Choroid plexus epithelial cell (primary cell): ENCODE data around the gene NUDT4.
"Not testable (repeated sequence)": the region's sequence is repeated elsewhere in the genome, so short reads cannot be mapped to it uniquely, and the experiment has no call there.

ENCODE experiments used
- DNase-seq: peaks from one replicate; pipeline ENCODE4 v3.0.0-alpha.2; 2010; ENCODE audit warnings: low read depth
- H3K4me3 ChIP-seq: 2 replicates; pipeline ENCODE4 v1.5.1; 2011; ENCODE audit warnings: low read depth, mild to moderate bottlenecking, control low read depth, low read length, moderate library complexity
- CTCF ChIP-seq: conservative IDR thresholded peaks from 2 replicates; pipeline ENCODE4 v1.5.1; 2011; ENCODE audit warnings: low read depth, mild to moderate bottlenecking, control low read depth, inconsistent platforms, low read length, moderate library complexity

The NUDT4 gene

GRCh38 chr12:93378998-93379325 is 1.2 kb downstream of the NUDT4 start:
- TF ChIP-seq CTCF: no peak
- H3K4me3 ChIP-seq: peak overlapping the region; percentile 73
- no peak for DNase-seq

- no peak for DNase-seq
- H3K4me3 ChIP-seq: peak overlapping the region; percentile 73
- TF ChIP-seq CTCF: no peak
Measured at GRCh38 chr12:93379326-93379980, 1.7 kb downstream of the NUDT4 start.

GRCh38 chr12:93379981-93380361 is 2.2 kb downstream of the NUDT4 start:
- no peak for DNase-seq
- no peak for TF ChIP-seq CTCF
- peak overlapping the region; percentile 73 for H3K4me3 ChIP-seq

GRCh38 chr12:93380480-93381121 is 2.9 kb downstream of the NUDT4 start:
- peak; percentile 62 for DNase-seq
- TF ChIP-seq CTCF: peak; percentile 44
- peak overlapping the region; percentile 73 for H3K4me3 ChIP-seq

GRCh38 chr12:93381161-93381975 is 3.6 kb downstream of the NUDT4 start:
- peak; percentile 58 for DNase-seq
- peak overlapping the region; percentile 73 for H3K4me3 ChIP-seq

GRCh38 chr12:93381976-93382437 is 4.3 kb downstream of the NUDT4 start:
- not testable (repeated sequence) for DNase-seq
- peak overlapping the region; percentile 73 for H3K4me3 ChIP-seq

More at GRCh38 chr12:93381161-93381975, 3.6 kb downstream of the NUDT4 start:
- no peak for TF ChIP-seq CTCF

- no peak for TF ChIP-seq CTCF
- DNase-seq: no peak
Measured at GRCh38 chr12:93387780-93388179, 10.1 kb downstream of the NUDT4 start.

More at GRCh38 chr12:93387780-93388179, 10.1 kb downstream of the NUDT4 start:
- H3K4me3 ChIP-seq: no peak overlapping the region
